HEK293 (cell line): ENCODE results near the gene TWIST2.

ENCODE experiments used
- CTCF ChIA-PET: fragments of 350-600 bp; formaldehyde crosslinking; extraction: SDS; loops from one replicate; lab custom pipeline; 2021; ENCODE audit warnings: antibody characterized with exemption; lab: Yijun Ruan, JAX
- POLR2A ChIA-PET: fragments of 300-600 bp; formaldehyde crosslinking; extraction: SDS; loops from one replicate; lab custom pipeline; 2020; ENCODE audit warnings: antibody characterized with exemption, inconsistent platforms; lab: Yijun Ruan, JAX
- H3K27ac ChIP-seq: fragments of 200-500 bp; sonication (Bioruptor generic); 2 replicates; pipeline ENCODE4 v1.5.1; 2014; ENCODE audit warnings: low read depth, low read length, control low read depth, inconsistent platforms; ENCODE audit errors: extremely low read depth
- H3K36me3 ChIP-seq, 2 experiments: fragments of 200-500 bp in 1 of 2; sonication (Bioruptor generic) in 1 of 2; 1 replicate in 1 of 2; 2 replicates in 1 of 2; pipeline ENCODE4 v1.5.1; 2014 to 2017; ENCODE audit warnings: inconsistent platforms in 2 of 2, low read length in 2 of 2; ENCODE audit not compliant: control insufficient read depth in 2 of 2, insufficient read depth in 1 of 2
- H3K4me1 ChIP-seq: fragments of 200-500 bp; sonication (Bioruptor generic); 2 replicates; pipeline ENCODE4 v1.5.1; 2014; ENCODE audit warnings: mild to moderate bottlenecking, low read length, inconsistent platforms; ENCODE audit not compliant: control insufficient read depth, insufficient read depth
- H3K4me3 ChIP-seq: 2 replicates; pipeline ENCODE4 v1.5.1; 2011; ENCODE audit warnings: low read depth, mild to moderate bottlenecking, control low read depth, low read length, moderate library complexity
- H3K9me3 ChIP-seq: fragments of 200-500 bp; sonication (Bioruptor generic); 2 replicates; pipeline ENCODE4 v1.5.1; 2014; ENCODE audit warnings: low read depth, low read length, inconsistent platforms; ENCODE audit not compliant: control insufficient read depth, insufficient read depth
- IKZF3 ChIP-seq: fragments of 450-650 bp; IDR thresholded peaks from 2 replicates; pipeline ENCODE4 v1.5.0; 2018; ENCODE audit warnings: missing biosample characterization, mild to moderate bottlenecking, missing genetic modification characterization, moderate library complexity
- OSR2 ChIP-seq: fragments of 450-650 bp; formaldehyde crosslinking; IDR thresholded peaks from 2 replicates; pipeline ENCODE4 v1.5.1; 2016; ENCODE audit warnings: missing biosample characterization, missing genetic modification characterization
- SETDB1 ChIP-seq: IDR thresholded peaks from one replicate; pipeline ENCODE4 v1.6.1; 2017; ENCODE audit warnings: mild to moderate bottlenecking, low read length, moderate library complexity, mixed read lengths; ENCODE audit not compliant: insufficient read length
- YY1 ChIP-seq: fragments of 450-650 bp; formaldehyde crosslinking; IDR thresholded peaks from 2 replicates; pipeline ENCODE4 v1.5.1; 2018; ENCODE audit warnings: missing biosample characterization, missing genetic modification characterization
- ZBTB1 ChIP-seq: fragments of 450-650 bp; formaldehyde crosslinking; IDR thresholded peaks from 2 replicates; pipeline ENCODE4 v1.5.1; 2016; ENCODE audit warnings: missing biosample characterization, missing genetic modification characterization
- ZBTB10 ChIP-seq: fragments of 450-650 bp; formaldehyde crosslinking; IDR thresholded peaks from 2 replicates; pipeline ENCODE4 v1.5.1; 2016; ENCODE audit warnings: missing biosample characterization, missing genetic modification characterization
- ZIC2 ChIP-seq: fragments of 450-650 bp; formaldehyde crosslinking; IDR thresholded peaks from 2 replicates; pipeline ENCODE4 v1.5.1; 2016; ENCODE audit warnings: missing biosample characterization, missing genetic modification characterization
- ZNF10 ChIP-seq: fragments of 450-650 bp; formaldehyde crosslinking; IDR thresholded peaks from 2 replicates; pipeline ENCODE4 v1.5.1; 2017; ENCODE audit warnings: missing biosample characterization, missing genetic modification characterization
- ZNF169 ChIP-seq: fragments of 450-650 bp; formaldehyde crosslinking; IDR thresholded peaks from 2 replicates; pipeline ENCODE4 v1.5.1; 2016; ENCODE audit warnings: missing biosample characterization, missing genetic modification characterization
- ZNF394 ChIP-seq: fragments of 450-650 bp; formaldehyde crosslinking; IDR thresholded peaks from 2 replicates; pipeline ENCODE4 v1.5.1; 2016; ENCODE audit warnings: missing biosample characterization, missing genetic modification characterization, mild to moderate bottlenecking, moderate library complexity, borderline replicate concordance
- ZNF423 ChIP-seq: fragments of 450-650 bp; formaldehyde crosslinking; IDR thresholded peaks from 2 replicates; pipeline ENCODE4 v1.5.1; 2016; ENCODE audit warnings: missing biosample characterization, missing genetic modification characterization
- ZNF544 ChIP-seq: fragments of 450-650 bp; formaldehyde crosslinking; IDR thresholded peaks from 2 replicates; pipeline ENCODE4 v1.5.0; 2017; ENCODE audit warnings: missing biosample characterization, missing genetic modification characterization
- ZNF768 ChIP-seq: fragments of 450-650 bp; formaldehyde crosslinking; IDR thresholded peaks from 2 replicates; pipeline ENCODE4 v1.5.1; 2018; ENCODE audit warnings: missing biosample characterization, mild to moderate bottlenecking, missing genetic modification characterization
- TF ChIP-seq, protein P1 (sequence below): fragments of 450-650 bp; formaldehyde crosslinking; IDR thresholded peaks from 2 replicates; pipeline ENCODE4 v1.5.1; 2016; ENCODE audit warnings: missing biosample characterization, missing genetic modification characterization
- TF ChIP-seq, protein P2 (sequence below): fragments of 450-650 bp; formaldehyde crosslinking; conservative IDR thresholded peaks from 2 replicates; pipeline ENCODE4 v1.5.1; 2016; ENCODE audit warnings: low read depth, missing biosample characterization, missing genetic modification characterization
- TF ChIP-seq, protein P3 (sequence below): fragments of 450-650 bp; formaldehyde crosslinking; IDR thresholded peaks from 2 replicates; pipeline ENCODE4 v1.5.0; 2017; ENCODE audit warnings: missing biosample characterization, missing genetic modification characterization, borderline replicate concordance

The TWIST2 gene

GRCh38 chr2:238801791-238802190 lies 46.1 kb upstream of the TWIST2 start:
- ChIA-PET CTCF (interaction anchor here (2.8 kb wide), 1 partner anchor 16 kb away, joined by 22 read pairs; no protein-coding TSS in a partner anchor), POLR2A (no interaction called here)
- no peak overlapping the region for H3K27ac ChIP-seq
- no peak for TF ChIP-seq OSR2
- no peak for TF ChIP-seq ZNF423 (tag by site-specific recombination)
- no peak for TF ChIP-seq ZIC2 (tag by site-specific recombination)
- no peak for TF ChIP-seq ZNF169
- no peak for TF ChIP-seq ZBTB1 (tag by site-specific recombination)
- TF ChIP-seq, protein P1, sequence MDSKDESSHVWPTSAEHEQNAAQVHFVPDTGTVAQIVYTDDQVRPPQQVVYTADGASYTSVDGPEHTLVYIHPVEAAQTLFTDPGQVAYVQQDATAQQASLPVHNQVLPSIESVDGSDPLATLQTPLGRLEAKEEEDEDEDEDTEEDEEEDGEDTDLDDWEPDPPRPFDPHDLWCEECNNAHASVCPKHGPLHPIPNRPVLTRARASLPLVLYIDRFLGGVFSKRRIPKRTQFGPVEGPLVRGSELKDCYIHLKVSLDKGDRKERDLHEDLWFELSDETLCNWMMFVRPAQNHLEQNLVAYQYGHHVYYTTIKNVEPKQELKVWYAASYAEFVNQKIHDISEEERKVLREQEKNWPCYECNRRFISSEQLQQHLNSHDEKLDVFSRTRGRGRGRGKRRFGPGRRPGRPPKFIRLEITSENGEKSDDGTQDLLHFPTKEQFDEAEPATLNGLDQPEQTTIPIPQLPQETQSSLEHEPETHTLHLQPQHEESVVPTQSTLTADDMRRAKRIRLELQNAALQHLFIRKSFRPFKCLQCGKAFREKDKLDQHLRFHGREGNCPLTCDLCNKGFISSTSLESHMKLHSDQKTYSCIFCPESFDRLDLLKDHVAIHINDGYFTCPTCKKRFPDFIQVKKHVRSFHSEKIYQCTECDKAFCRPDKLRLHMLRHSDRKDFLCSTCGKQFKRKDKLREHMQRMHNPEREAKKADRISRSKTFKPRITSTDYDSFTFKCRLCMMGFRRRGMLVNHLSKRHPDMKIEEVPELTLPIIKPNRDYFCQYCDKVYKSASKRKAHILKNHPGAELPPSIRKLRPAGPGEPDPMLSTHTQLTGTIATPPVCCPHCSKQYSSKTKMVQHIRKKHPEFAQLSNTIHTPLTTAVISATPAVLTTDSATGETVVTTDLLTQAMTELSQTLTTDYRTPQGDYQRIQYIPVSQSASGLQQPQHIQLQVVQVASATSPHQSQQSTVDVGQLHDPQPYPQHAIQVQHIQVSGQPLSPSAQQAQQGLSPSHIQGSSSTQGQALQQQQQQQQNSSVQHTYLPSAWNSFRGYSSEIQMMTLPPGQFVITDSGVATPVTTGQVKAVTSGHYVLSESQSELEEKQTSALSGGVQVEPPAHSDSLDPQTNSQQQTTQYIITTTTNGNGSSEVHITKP (tag by site-specific recombination): no peak
- no peak for TF ChIP-seq ZNF10 (tag by site-specific recombination)
- no peak for TF ChIP-seq ZBTB10 (tag by site-specific recombination)
- no peak for TF ChIP-seq ZNF394
- no peak for TF ChIP-seq ZNF544 (tag by site-specific recombination)
- no peak for TF ChIP-seq IKZF3 (tag by site-specific recombination)
- no peak for TF ChIP-seq ZNF768 (tag by site-specific recombination)
- no peak for TF ChIP-seq YY1 (tag by site-specific recombination)
- no peak for TF ChIP-seq SETDB1
- TF ChIP-seq, protein P2, sequence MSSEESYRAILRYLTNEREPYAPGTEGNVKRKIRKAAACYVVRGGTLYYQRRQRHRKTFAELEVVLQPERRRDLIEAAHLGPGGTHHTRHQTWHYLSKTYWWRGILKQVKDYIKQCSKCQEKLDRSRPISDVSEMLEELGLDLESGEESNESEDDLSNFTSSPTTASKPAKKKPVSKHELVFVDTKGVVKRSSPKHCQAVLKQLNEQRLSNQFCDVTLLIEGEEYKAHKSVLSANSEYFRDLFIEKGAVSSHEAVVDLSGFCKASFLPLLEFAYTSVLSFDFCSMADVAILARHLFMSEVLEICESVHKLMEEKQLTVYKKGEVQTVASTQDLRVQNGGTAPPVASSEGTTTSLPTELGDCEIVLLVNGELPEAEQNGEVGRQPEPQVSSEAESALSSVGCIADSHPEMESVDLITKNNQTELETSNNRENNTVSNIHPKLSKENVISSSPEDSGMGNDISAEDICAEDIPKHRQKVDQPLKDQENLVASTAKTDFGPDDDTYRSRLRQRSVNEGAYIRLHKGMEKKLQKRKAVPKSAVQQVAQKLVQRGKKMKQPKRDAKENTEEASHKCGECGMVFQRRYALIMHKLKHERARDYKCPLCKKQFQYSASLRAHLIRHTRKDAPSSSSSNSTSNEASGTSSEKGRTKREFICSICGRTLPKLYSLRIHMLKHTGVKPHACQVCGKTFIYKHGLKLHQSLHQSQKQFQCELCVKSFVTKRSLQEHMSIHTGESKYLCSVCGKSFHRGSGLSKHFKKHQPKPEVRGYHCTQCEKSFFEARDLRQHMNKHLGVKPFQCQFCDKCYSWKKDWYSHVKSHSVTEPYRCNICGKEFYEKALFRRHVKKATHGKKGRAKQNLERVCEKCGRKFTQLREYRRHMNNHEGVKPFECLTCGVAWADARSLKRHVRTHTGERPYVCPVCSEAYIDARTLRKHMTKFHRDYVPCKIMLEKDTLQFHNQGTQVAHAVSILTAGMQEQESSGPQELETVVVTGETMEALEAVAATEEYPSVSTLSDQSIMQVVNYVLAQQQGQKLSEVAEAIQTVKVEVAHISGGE: no peak
- TF ChIP-seq, protein P3, sequence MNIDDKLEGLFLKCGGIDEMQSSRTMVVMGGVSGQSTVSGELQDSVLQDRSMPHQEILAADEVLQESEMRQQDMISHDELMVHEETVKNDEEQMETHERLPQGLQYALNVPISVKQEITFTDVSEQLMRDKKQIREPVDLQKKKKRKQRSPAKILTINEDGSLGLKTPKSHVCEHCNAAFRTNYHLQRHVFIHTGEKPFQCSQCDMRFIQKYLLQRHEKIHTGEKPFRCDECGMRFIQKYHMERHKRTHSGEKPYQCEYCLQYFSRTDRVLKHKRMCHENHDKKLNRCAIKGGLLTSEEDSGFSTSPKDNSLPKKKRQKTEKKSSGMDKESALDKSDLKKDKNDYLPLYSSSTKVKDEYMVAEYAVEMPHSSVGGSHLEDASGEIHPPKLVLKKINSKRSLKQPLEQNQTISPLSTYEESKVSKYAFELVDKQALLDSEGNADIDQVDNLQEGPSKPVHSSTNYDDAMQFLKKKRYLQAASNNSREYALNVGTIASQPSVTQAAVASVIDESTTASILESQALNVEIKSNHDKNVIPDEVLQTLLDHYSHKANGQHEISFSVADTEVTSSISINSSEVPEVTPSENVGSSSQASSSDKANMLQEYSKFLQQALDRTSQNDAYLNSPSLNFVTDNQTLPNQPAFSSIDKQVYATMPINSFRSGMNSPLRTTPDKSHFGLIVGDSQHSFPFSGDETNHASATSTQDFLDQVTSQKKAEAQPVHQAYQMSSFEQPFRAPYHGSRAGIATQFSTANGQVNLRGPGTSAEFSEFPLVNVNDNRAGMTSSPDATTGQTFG (tag by site-specific recombination): no peak
- no peak overlapping the region for H3K4me3 ChIP-seq
- H3K9me3 ChIP-seq: no peaks in the 10 kb centered on the region
- H3K36me3 ChIP-seq: no peaks in the 10 kb centered on the region
- no peaks in the 10 kb centered on the region for H3K4me1 ChIP-seq
